GM12801 (cell line): ENCODE results near the gene AGAP5.

ENCODE experiments used
- TF ChIP-seq, protein P1 (sequence below): IDR thresholded peaks from one replicate; pipeline ENCODE4 v1.5.1; 2011; ENCODE audit warnings: control low read depth; ENCODE audit not compliant: insufficient read length; ENCODE audit errors: extremely low read depth

Gene AGAP5

GRCh38 chr10:73716251-73716650 is 18.3 kb upstream of the AGAP5 start:
- TF ChIP-seq, protein P1, sequence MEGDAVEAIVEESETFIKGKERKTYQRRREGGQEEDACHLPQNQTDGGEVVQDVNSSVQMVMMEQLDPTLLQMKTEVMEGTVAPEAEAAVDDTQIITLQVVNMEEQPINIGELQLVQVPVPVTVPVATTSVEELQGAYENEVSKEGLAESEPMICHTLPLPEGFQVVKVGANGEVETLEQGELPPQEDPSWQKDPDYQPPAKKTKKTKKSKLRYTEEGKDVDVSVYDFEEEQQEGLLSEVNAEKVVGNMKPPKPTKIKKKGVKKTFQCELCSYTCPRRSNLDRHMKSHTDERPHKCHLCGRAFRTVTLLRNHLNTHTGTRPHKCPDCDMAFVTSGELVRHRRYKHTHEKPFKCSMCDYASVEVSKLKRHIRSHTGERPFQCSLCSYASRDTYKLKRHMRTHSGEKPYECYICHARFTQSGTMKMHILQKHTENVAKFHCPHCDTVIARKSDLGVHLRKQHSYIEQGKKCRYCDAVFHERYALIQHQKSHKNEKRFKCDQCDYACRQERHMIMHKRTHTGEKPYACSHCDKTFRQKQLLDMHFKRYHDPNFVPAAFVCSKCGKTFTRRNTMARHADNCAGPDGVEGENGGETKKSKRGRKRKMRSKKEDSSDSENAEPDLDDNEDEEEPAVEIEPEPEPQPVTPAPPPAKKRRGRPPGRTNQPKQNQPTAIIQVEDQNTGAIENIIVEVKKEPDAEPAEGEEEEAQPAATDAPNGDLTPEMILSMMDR, result no peak

DNA sequence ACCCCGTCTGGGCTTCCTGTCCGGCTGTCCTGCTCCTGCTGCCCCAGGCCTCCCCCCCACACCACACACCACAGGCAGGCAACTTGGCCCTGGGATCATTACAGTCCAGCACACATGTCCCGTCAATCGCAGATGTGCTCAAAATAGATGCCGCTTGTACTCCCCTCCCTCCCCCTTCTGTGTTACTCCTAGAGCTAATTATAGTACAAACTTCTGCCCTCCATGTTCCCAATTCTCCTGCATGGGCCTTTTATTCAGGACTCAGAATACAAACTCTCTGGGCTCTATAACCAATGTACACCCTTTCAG is 42.0 kb downstream of the AGAP5 start, which contains the start of gene SYNPO2L:
SYNPO2L (minus strand) TSS at position 40 of the 309 bp plus-strand sequence. CDS start 107 bp downstream, outside the sequence.
- TF ChIP-seq, protein P1, result no peak

DNA sequence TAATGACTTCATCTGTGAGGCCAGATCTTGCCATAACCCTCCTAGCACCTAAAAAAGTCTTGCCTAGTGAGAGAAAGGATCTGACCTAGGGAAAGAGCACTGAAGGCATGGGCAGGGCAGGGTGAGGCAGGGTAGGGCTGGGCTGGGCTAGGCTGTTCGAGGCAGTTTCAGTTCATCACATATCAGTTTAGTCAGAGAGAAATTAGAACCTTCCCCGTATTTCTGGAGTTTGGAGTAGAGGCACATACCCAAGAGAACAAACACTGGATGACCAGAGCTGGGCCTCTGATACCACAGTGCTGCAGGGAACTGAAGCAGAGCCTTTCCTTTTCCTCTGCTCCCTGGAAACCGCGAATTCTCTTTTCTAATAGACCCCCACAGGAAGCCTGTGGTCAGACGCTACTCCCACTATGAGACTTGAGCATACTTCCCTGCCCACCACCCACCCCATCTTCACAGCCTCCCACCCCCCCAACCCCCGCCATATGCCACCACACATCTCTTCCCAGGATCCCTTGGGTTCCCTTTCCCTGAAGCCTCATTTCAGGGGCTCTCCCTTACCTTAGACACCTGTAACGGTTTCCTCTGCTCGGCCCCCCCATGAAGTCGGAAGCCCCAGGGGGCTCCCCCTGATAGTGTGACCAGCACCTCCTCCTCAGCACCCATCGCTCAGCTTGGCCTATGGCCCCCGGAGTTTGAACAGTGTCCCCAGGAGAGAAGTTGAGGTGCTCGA is 42.5 kb downstream of the AGAP5 start:
- TF ChIP-seq, protein P1, result no peak

GRCh38 chr10:73653701-73654100 is 44.2 kb downstream of the AGAP5 start:
- TF ChIP-seq, protein P1, result no peak

- TF ChIP-seq, protein P1, result no peak
Measured at GRCh38 chr10:73653195-73653594, 44.7 kb downstream of the AGAP5 start.

GRCh38 chr10:73650537-73651331 is 47.2 kb downstream of the AGAP5 start:
- TF ChIP-seq, protein P1, result no peak

GRCh38 chr10:73649876-73650536 is 47.9 kb downstream of the AGAP5 start:
- TF ChIP-seq, protein P1, result no peak
